ENCODE results near the gene SPTBN2.

SPTBN2 gene

GRCh38 chr11:66686801-66687750 lies 41.9 kb downstream of the SPTBN2 start:
- Histone ChIP-seq H3K79me1 (replicated peaks; ENCODE audit: low read length, poor library complexity, severe bottlenecking) (peaks cover 4% of the 10 kb centered on the region), H4K91ac (ENCODE audit: low read length) (no peak overlapping the region), H2BK15ac (ENCODE audit: low read depth, poor library complexity, severe bottlenecking) (no peak overlapping the region), H3K27me3 (ENCODE audit: control insufficient read depth in 1 of 2, insufficient read depth in 1 of 2, low read length in 2 of 2) (peaks cover 0 to 10% of the 10 kb centered on the region in 2 experiments), H3K9ac (ENCODE audit: low read length) (no peak overlapping the region), H3K27ac (ENCODE audit: low read length, poor library complexity, severe bottlenecking) (no peak overlapping the region), H3K4me1 (ENCODE audit: control insufficient read depth, insufficient read depth, low read depth, low read length) (no peaks in the 10 kb centered on the region), H3K9me3 (ENCODE audit: control insufficient read depth, low read length) (no peaks in the 10 kb centered on the region), H4K8ac (ENCODE audit: low read length) (no peak overlapping the region), H2BK12ac (ENCODE audit: low read length in 2 of 2) (no peak overlapping the region), H2AFZ (ENCODE audit: low read depth, low read length) (no peak overlapping the region), H3K36me3 (ENCODE audit: control insufficient read depth in 1 of 2, insufficient read depth in 2 of 2, low read depth in 1 of 2, low read length in 2 of 2) (peaks cover 3 to 83% of the 10 kb centered on the region in 2 experiments), H3K23ac (ENCODE audit: low read length in 2 of 2) (no peak overlapping the region), H3K14ac (ENCODE audit: low read length in 2 of 2) (no peak overlapping the region), H2BK120ac (ENCODE audit: low read depth, low read length) (no peak overlapping the region), H2BK5ac (ENCODE audit: low read depth, low read length, poor library complexity, severe bottlenecking) (no peak overlapping the region), H3K18ac (ENCODE audit: low read depth in 1 of 2, low read length in 2 of 2) (no peak overlapping the region), H3K4me2 (ENCODE audit: low read length, poor library complexity, severe bottlenecking) (no peak overlapping the region), H2AK5ac (ENCODE audit: low read length, severe bottlenecking) (no peak overlapping the region), H3K4me3 (ENCODE audit: insufficient read depth in 1 of 2, low read depth in 1 of 2, low read length in 2 of 2) (no peak overlapping the region), H3K4ac (ENCODE audit: low read depth in 1 of 2, low read length in 2 of 2) (no peak overlapping the region)
- WGBS = 94% methylated on average over 33 of the region's 33 CpGs
- DNase-seq = no peak

- Histone ChIP-seq H3K9ac (ENCODE audit: low read length) (no peak overlapping the region), H2BK5ac (ENCODE audit: low read depth, low read length, poor library complexity, severe bottlenecking) (no peak overlapping the region), H3K36me3 (ENCODE audit: control insufficient read depth in 1 of 2, insufficient read depth in 2 of 2, low read depth in 1 of 2, low read length in 2 of 2) (peaks cover 3 to 74% of the 10 kb centered on the region in 2 experiments), H3K79me1 (replicated peaks; ENCODE audit: low read length, poor library complexity, severe bottlenecking) (peaks cover 4% of the 10 kb centered on the region), H2BK15ac (ENCODE audit: low read depth, poor library complexity, severe bottlenecking) (no peak overlapping the region), H3K23ac (ENCODE audit: low read length in 2 of 2) (no peak overlapping the region), H4K91ac (ENCODE audit: low read length) (no peak overlapping the region), H4K8ac (ENCODE audit: low read length) (no peak overlapping the region), H3K4me2 (ENCODE audit: low read length, poor library complexity, severe bottlenecking) (no peak overlapping the region), H3K18ac (ENCODE audit: low read depth in 1 of 2, low read length in 2 of 2) (no peak overlapping the region), H2AFZ (ENCODE audit: low read depth, low read length) (no peak overlapping the region), H2AK5ac (ENCODE audit: low read length, severe bottlenecking) (no peak overlapping the region), H3K14ac (ENCODE audit: low read length in 2 of 2) (no peak overlapping the region), H3K4me3 (ENCODE audit: insufficient read depth in 1 of 2, low read depth in 1 of 2, low read length in 2 of 2) (no peak overlapping the region), H2BK12ac (ENCODE audit: low read length in 2 of 2) (no peak overlapping the region), H2BK120ac (ENCODE audit: low read depth, low read length) (no peak overlapping the region), H3K27ac (ENCODE audit: low read length, poor library complexity, severe bottlenecking) (no peak overlapping the region), H3K4ac (ENCODE audit: low read depth in 1 of 2, low read length in 2 of 2) (no peak overlapping the region), H3K4me1 (ENCODE audit: control insufficient read depth, insufficient read depth, low read depth, low read length) (no peaks in the 10 kb centered on the region), H3K9me3 (ENCODE audit: control insufficient read depth, low read length) (no peaks in the 10 kb centered on the region), H3K27me3 (ENCODE audit: control insufficient read depth in 1 of 2, insufficient read depth in 1 of 2, low read length in 2 of 2) (peaks cover 0 to 10% of the 10 kb centered on the region in 2 experiments)
- WGBS = 88% methylated on average over 14 of the region's 15 CpGs
- no peak for DNase-seq
Measured at GRCh38 chr11:66686100-66686785, 42.8 kb downstream of the SPTBN2 start.

GRCh38 chr11:66685276-66686099 lies 43.5 kb downstream of the SPTBN2 start:
- Histone ChIP-seq H3K23ac (ENCODE audit: low read length in 2 of 2) (no peak overlapping the region), H4K91ac (ENCODE audit: low read length) (no peak overlapping the region), H2BK12ac (ENCODE audit: low read length in 2 of 2) (no peak overlapping the region), H3K14ac (ENCODE audit: low read length in 2 of 2) (no peak overlapping the region), H3K9me3 (ENCODE audit: control insufficient read depth, low read length) (no peaks in the 10 kb centered on the region), H3K36me3 (ENCODE audit: control insufficient read depth in 1 of 2, insufficient read depth in 2 of 2, low read depth in 1 of 2, low read length in 2 of 2) (peaks cover 3 to 68% of the 10 kb centered on the region in 2 experiments), H3K9ac (ENCODE audit: low read length) (no peak overlapping the region), H2AK5ac (ENCODE audit: low read length, severe bottlenecking) (no peak overlapping the region), H2BK5ac (ENCODE audit: low read depth, low read length, poor library complexity, severe bottlenecking) (no peak overlapping the region), H3K27ac (ENCODE audit: low read length, poor library complexity, severe bottlenecking) (no peak overlapping the region), H3K4me3 (ENCODE audit: insufficient read depth in 1 of 2, low read depth in 1 of 2, low read length in 2 of 2) (no peak overlapping the region), H3K18ac (ENCODE audit: low read depth in 1 of 2, low read length in 2 of 2) (no peak overlapping the region), H3K4me1 (ENCODE audit: control insufficient read depth, insufficient read depth, low read depth, low read length) (no peaks in the 10 kb centered on the region), H4K8ac (ENCODE audit: low read length) (no peak overlapping the region), H2BK15ac (ENCODE audit: low read depth, poor library complexity, severe bottlenecking) (no peak overlapping the region), H3K79me1 (replicated peaks; ENCODE audit: low read length, poor library complexity, severe bottlenecking) (peaks cover 4% of the 10 kb centered on the region), H3K4ac (ENCODE audit: low read depth in 1 of 2, low read length in 2 of 2) (no peak overlapping the region), H3K4me2 (ENCODE audit: low read length, poor library complexity, severe bottlenecking) (no peak overlapping the region), H2BK120ac (ENCODE audit: low read depth, low read length) (no peak overlapping the region), H3K27me3 (ENCODE audit: control insufficient read depth in 1 of 2, insufficient read depth in 1 of 2, low read length in 2 of 2) (peaks cover 0 to 10% of the 10 kb centered on the region in 2 experiments), H2AFZ (ENCODE audit: low read depth, low read length) (no peak overlapping the region)
- 91% methylated on average over 27 of the region's 27 CpGs for WGBS
- no peak for DNase-seq
